ENCODE results near the gene RNF168.
"Not testable (repeated sequence)": the region's sequence is repeated elsewhere in the genome, so short reads cannot be mapped to it uniquely, and the experiment has no call there.

RNF168 gene, protein sequence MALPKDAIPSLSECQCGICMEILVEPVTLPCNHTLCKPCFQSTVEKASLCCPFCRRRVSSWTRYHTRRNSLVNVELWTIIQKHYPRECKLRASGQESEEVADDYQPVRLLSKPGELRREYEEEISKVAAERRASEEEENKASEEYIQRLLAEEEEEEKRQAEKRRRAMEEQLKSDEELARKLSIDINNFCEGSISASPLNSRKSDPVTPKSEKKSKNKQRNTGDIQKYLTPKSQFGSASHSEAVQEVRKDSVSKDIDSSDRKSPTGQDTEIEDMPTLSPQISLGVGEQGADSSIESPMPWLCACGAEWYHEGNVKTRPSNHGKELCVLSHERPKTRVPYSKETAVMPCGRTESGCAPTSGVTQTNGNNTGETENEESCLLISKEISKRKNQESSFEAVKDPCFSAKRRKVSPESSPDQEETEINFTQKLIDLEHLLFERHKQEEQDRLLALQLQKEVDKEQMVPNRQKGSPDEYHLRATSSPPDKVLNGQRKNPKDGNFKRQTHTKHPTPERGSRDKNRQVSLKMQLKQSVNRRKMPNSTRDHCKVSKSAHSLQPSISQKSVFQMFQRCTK

DNA sequence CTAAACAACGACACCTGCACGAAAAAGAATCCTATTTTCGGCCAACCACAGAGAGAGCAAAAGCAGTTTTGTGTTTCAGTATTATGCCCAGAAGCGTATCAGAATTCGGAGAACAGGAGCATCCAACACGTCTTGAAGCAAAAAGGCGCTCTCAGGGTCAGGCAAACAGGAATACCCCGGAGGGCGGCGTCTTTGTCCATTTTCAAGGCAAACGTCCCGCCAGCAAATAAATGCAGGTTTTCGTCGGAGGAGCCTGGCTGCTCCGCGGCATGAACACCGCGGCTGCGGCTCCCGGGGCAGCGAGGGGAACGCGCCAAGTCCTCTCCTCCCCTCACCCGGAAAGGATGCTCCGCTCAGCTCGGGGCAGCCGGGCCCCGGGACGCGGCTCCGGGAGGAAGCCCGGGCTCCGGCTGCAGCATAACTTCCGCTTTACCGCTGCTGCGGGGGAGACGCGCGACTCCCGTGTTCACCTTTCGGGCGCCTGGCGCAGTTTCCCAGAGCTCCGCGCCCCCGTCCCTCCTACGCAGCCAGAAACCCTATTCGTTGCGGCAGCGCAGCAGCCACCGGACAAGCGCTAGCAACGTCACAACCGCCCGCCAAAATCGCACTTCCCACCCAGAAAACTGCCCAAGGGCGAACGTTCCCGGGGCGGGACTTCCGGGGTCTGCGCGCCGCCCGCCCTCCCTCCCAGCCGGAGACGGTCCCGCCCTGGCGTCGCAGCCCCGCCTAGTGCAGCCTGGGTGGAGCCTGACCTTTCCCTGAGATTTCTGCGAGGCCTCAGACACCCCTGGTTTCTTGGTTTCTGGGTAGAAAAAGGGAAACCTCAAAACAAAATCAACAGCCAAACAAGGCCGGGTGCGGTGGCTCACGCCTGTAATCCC is at the start of gene RNF168:
RNF168 (minus strand) TSS at position 573 of the 881 bp plus-strand sequence. CDS start 595 bp downstream, outside the sequence.
- peak; percentile 81 for DNase-seq (ENCODE audit: low spot score)

DNA sequence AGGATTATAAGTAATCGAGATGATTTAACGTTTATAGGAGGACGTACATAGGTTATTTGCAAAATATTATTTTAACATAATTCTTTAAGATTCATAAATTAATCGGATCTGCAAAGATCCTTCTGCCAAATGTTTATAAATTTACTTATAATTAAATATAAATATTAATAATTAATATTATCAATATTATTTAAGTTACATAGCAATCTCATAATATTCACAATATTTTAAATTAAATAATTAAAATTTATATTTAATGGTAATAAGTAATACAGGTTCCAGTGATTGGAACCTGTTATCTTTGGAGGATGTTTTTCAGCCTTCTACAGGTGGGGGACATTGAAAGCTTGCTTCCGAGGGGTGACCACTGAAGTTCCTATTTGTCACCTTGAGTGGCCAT is 48.7 kb upstream of the RNF168 start:
- DNase-seq (ENCODE audit: low spot score) = no peak

DNA sequence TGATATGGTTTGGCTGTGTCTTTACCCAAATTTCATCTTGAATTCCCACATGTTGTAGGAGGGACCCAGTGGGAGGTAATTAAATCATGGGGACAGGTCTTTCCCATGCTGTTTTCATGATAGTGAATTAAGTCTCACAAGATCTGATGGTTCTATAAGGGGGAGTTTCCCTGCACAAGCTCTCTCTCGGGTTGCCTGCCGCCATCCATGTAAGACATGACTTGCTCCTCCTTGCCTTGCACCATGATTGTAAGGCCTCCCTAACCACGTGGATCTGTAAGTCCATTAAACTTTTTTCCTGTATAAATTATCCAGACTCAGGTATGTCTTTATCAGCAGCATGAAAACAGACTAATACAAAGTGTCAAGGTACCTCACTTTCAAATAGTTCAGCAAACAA is 46.6 kb upstream of the RNF168 start:
- DNase-seq (ENCODE audit: low spot score) = not testable (repeated sequence)

DNA sequence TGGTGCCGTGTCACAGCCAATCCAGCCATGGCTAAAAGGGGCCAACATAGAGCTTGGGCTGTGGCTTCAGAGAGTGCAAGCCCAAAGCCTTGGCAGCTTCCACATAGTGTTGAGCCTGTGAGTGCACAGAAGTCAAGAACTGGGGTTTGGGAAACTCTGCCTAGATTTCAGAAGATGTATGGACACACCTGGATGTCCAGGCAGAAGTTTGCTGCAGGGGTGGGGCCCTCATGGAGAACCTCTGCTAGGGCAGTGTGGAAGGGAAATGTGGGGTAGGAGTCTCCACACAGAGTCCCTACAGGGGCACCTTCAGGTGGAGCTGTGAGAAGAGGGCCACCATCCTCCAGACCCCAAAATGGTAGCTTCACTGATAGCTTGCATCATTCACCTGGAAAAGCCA is 45.7 kb upstream of the RNF168 start:
- not testable (repeated sequence) for DNase-seq (ENCODE audit: low spot score)

DNA sequence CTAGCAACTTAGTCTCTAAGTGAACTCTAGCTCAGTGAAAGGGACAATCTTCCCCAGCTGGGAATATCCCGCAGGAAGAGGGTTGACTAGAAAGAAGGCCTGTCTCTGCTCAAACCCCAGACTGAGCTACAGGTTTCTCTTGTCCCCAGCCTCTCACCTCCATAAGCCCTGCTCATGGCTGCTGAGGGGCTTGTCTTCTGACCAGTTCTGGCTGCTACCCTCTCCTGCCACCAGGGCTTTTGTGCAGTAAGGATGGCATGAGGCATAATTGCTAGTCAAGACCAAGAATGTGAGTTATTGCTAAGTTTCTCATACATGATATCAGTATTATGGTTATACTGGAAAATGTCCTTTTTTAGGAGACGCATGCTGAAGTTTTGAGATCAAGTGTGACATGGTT is 43.5 kb upstream of the RNF168 start:
- DNase-seq (ENCODE audit: low spot score) = no peak

DNA sequence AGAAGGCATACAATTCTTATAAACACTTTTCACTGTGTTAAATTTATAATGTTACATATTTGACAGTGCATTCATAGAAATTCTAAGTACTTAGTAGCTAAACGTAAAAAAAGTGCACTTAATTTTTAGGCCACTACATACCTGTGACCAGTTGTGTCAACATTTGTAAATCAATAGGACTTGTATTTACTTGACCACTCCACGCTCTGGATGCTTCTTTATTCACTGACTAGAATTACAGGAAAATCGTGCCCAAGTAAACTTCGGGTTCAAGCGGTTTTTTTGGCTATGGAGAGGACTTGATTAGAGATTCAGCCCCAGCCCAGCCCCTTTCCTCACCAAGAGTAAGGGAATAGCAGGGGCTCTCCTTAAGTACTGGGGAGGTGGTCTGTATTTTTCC is 43.0 kb upstream of the RNF168 start:
- no peak for DNase-seq (ENCODE audit: low spot score)

DNA sequence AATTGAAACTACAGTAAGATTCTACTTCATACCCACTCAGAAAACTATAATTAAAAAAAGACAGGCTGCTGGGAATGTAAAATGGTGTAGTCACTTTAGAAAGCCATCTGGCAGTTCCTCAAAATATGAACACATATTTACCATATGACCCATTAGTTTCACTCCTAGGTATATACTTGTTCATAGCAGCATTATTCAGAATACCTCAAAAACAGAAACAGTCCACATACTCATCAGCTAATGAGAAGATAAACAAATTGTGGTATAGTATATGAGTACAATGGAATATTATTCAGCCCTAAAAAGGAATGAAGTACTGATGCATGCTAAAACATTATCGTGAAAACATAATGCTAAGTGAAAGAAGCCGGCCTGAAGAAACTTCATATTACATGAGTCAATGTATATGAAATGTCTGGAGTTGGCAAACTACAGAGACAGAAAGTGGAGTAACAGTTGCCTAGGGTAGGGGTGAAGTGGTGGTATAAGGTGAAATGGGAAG is 41.0 kb upstream of the RNF168 start:
- DNase-seq (ENCODE audit: low spot score) = no peak

DNA sequence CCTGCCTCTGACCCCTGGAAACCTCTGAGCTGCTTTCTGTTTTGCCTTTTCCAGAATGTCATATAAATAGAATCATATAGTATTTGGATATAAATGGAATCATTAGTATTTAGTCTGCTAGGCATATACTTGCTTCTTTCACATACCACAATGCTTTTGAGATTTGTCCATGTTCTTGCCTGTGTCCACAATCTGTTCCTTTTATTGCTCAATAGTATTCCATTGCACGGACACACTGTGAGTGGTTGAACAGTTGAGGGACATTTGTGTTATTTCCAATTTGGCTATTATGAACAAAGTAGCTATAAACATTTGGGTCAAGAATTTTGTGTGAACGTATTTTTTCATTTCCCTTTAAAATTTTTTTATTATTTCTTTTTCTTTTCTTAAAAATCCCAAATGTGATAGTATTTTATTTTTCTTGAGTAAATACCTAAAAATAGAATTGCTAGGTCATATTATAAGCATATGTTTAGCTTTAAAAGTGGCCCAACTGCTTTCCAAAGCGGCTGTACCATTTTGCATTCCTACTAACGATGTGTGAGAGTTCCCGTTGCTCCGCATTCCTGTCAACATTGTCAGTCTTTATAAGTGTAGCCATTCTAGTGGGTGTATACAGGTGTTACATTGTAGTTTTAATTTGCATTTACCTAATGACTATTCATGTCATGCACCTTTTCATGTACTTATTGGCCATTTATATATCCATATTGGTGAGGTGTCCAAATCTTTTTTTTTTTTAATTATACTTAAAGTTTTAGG is 38.3 kb upstream of the RNF168 start:
- no peak for DNase-seq (ENCODE audit: low spot score)

DNA sequence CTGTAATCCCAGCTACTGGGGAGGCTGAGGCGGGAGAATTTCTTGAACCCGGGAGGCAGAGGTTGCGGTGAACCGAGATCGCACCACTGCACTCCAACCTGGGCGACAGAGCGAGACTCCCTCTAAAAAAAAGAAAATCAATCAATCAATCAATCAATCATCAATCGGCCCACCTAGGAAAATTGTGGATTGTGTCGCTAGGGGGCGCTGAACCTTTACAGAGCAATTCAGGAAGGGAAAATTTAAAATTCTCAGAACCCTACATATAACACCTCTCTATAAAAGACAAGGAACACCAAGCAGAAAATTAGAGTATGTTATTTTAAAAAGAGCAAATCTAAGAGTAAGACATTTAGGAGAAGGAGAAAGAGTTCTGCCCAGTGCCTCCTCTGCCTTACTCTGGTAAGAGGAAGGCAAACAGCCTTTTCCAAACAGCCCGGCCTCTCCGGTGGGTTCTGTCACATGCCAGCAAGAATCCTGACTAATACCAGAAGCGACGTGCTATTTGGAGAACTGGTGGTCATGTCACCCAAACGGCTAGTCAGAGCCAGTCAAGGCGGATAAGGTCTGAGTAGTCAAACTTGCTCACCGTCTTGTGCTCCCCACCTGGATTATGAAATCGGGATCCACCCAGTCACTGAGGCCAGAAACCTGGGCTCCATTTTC is 33.9 kb upstream of the RNF168 start:
- DNase-seq (ENCODE audit: low spot score) = peak; percentile 34

DNA sequence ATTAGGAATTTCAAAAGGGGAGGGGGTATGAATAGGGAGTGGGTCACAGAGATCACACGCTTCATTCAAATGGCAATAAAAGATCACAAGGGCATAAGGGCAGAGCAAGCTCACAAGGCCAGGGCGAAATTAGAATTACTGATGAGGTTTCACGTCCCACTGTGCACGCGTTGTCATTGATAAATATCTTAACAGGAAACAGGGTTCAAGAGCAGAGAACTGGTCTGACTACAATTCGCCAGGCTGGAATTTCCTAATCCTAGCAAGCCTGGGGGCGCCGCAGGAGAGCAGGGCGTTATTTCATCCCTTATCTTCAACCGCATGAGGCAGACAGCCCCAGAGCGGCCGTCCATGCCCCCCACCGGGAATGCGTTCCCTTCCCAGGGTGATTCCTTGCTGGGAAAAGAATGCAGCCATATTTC is 29.7 kb upstream of the RNF168 start:
- DNase-seq (ENCODE audit: low spot score) = no peak

DNA sequence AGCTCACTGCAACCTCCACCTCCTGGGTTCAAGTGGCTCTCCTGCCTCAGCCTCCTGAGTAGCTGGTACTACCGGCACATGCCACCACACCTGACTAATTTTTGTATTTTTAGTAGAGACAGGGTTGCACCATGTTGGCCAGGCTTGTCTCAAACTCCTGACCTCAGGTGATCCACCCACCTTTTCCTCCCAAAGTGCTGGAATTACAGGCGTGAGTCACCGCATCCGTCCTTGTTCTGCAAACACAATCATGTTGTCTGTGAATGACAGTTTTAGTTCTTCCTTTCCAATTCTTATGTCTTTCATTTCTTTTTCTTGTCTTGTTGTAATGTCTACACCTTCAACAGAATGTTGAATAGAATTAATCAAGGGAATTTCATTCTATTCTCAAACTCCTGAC is 27.9 kb upstream of the RNF168 start:
- no peak for DNase-seq (ENCODE audit: low spot score)

DNA sequence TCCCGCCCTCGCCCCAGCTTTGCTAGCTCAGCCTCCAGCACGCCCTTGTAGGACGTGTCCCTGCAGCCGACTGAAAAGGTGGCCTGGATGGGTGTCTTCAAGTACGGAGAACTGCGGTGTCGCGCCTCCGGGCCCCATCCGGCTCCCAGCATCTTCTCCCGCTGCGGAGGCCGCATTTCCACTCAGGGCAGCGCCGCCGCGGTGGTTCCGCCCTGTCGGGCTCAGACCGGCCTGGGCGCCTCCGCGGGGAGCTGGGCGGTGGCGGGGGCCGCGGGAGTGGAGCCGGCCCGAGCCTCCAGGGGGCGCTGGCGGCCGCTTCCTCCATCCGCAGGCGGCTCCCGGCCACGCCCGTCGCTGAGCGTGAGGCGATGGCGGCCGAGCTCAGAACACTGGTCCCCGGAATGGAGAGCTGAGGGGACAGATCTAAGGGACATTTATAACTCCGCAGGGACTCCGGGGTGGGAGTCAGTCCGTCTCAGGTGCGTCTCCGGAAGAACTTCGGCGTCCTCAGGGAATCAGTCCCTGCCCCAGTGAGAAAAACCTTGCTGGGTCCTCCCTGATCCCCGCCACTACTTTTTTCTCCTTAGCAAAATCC is 25.2 kb upstream of the RNF168 start:
- peak; percentile 72 for DNase-seq (ENCODE audit: low spot score)

DNA sequence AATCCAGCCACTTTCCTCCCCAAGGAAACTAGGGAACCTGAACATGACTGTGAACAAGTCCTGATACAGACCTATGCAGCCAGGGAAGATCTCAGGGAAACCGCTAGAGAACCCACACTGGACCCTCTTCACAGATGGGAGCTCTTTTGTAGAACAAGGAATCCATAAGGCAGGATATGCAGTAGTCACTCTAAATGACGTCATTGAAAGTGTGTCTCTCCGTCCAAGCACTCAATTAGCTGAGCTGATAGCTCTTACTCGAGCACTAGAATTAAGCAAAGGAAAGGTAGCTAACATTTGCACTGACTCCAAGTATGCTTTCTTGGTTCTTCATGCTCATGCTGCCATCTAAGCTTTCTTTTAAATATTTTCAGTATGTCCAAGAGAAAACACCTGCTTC is 21.6 kb upstream of the RNF168 start:
- no peak for DNase-seq (ENCODE audit: low spot score)

DNA sequence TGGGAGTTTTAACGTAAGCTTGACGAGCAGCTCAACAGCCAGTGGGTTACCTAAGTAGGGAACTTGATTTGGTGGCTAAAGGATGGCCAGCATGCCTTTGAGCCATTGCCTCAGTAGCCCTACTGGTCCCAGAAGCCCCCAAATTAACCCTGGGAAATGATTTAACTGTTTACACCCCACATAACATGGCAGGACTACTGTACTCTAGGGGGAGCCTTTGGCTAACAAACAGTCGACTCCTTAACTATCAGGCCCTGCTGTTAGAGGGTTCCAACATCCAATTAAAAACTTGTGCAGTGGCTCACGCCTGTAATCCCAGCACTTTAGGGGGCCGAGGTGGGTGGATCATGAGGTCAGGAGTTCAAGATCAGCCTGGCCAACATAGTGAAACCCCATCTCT is 21.0 kb upstream of the RNF168 start:
- no peak for DNase-seq (ENCODE audit: low spot score)

DNA sequence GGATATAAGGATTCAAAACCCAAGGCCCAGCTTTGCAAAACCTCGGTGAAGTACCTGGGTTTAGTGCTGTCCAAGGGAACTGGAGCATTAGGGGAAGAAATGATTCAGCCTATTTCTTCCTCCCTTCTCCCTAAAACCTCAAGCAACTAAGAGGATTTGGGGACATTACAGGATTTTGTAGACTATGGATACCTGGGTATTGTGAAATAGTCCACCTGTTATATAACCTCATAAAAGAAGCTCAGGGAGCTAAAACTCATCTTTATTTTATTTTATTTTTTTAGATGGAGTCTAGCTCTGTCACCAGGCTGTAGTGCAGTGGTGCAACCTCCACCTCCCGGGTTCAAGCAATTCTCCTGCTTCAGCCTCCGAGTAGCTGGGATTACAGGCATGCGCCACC is 20.3 kb upstream of the RNF168 start:
- no peak for DNase-seq (ENCODE audit: low spot score)

DNA sequence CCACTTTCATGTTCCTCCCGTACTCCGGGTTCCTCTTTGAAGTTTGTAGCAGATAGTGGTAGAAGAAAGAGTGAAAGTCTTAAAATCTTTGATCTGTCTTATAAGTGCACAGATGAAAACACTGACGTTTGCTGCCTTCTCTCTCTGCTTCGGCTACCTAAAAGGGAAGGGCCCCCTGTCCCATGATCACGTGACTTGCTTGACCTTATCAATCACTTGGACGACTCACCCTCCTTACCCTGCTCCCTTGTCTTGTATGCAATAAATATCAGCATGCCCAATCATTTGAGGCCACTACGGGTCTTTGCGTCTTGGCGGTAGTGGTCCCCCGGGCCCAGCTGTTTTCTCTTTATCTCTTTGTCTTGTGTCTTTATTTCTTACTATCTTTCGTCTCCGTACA is 17.7 kb upstream of the RNF168 start:
- DNase-seq (ENCODE audit: low spot score) = not testable (repeated sequence)

DNA sequence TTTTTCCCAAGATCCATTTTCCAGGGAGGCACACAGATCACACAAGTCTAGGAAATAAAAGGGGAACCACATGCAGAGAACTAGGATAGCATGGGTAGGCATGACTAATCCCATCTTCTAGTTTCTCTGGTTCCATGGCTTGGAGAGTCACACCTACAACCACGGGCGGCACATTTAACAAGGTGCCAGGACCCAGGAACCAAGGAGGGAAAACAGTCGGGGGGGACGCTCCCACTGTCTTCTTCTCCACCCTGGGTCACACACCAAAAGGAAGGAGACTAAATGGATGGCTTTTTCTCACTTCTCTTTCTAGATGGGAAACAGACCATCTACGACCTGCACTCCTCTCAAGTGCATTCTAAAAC is 16.1 kb upstream of the RNF168 start:
- DNase-seq (ENCODE audit: low spot score) = no peak

DNA sequence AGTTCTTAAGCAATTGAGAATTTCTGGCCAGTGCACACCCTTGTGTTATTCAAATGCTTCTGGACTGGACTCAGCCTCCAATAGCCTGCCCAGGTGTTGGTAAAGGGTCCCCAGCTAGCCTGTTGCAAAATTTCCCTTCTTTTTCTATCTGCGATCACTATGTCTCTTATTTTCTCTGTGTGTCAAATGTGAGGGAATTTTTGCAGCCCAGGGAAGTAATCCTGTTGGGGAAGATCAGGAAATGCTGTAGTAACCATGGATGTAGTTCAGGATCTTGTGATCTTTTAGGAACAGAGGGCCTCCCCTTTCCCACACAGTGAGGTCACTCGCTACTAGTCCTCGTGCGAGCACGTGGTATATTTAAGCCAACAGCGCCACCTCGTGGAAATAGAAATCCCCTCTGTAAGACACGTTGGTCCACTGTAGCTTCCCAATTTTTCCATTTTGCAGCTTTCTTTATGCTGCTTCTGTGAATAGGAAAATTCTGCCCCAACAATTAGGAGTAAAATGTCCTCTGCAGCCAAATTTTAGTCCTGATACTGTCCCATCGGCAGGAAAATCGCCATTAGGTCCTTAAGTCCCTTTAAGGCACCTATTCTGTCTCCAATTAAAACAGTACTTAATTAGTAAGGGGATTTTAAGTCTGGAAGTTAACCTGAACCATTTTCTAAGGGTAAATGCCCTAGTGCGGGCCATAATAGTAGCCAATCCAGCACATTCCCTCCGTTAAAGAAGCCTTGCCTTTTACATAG is 15.6 kb upstream of the RNF168 start:
- no peak for DNase-seq (ENCODE audit: low spot score)

DNA sequence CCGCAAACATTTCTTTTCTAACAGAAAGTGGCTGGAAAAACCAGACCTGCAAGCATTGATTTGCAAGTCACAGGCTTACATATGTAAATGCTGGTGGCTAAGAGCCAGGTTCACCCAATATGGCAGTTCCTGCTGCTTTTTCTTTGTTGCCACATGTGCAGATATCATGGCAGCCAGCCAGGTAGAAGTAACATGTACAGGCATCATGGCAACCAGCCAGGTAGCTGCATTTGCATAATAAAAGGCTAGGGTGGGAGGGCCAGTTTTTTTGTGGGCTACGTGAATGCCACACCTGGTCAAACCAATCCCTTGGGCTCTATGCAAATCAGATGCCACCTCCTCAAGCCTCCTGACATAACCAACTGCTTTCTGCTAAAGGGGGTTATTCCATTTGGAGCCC is 14.4 kb upstream of the RNF168 start:
- no peak for DNase-seq (ENCODE audit: low spot score)

DNA sequence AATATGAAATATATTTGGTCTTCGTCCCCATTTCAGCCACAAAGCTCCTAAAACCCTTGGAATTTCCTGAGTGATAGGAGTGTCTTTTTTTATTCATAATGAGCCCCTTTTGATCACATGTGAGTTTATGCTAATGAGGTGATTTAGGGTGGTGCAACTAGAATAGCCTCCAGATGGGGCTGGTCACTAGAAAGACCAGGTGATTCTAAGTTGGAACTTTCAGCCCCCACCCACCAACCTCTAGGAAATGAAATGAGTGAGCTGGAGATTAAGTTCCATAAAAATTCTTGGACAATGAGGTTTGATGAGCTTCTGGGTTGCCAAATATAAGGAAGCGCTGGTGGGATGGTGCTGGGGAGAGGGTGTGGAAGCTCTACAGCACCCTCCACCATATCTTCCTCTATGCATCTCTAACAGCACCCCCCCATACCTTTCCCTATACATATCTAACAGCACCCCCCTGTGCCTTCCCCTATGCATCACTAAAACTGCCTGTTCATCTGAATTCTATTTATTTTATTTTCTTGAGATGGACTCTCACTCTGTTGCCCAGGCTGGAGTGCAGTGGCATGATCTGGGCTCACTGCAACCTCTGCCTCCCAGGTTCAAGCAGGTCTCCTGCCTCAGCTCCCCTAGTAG is 13.7 kb upstream of the RNF168 start:
- DNase-seq (ENCODE audit: low spot score) = no peak
